ENCODE measurements around the gene OSBPL3.

GRCh38 chr7:24930856-24931255 is 49.1 kb downstream of the OSBPL3 start:
- TF ChIP-seq CTCF (IDR thresholded peaks at IDR 0.05 in 4 of 5, conservative IDR thresholded peaks at IDR 0.05 in 1 of 5) (no peak), POLR2A (IDR thresholded peaks at IDR 0.05) (no peak)

All from gastrocnemius medialis (tissue), 4 donors.